IPS-18a (cell line): ENCODE data around the gene WTAP.

ENCODE experiments used
- H3K27ac ChIP-seq: one replicate; pipeline ENCODE4 v1.5.1; 2013; ENCODE audit warnings: low read length
- H3K27me3 ChIP-seq: one replicate; pipeline ENCODE4 v1.6.1; 2013; ENCODE audit warnings: mild to moderate bottlenecking, low read length; ENCODE audit not compliant: control insufficient read depth, insufficient read depth
- H3K36me3 ChIP-seq: one replicate; pipeline ENCODE4 v1.6.1; 2013; ENCODE audit warnings: low read depth, low read length; ENCODE audit not compliant: control insufficient read depth
- H3K4me1 ChIP-seq: one replicate; pipeline ENCODE4 v1.6.1; 2013; ENCODE audit warnings: low read depth, low read length; ENCODE audit not compliant: control insufficient read depth
- H3K4me3 ChIP-seq: one replicate; pipeline ENCODE4 v1.5.1; 2013; ENCODE audit warnings: low read length
- H3K9ac ChIP-seq: one replicate; pipeline ENCODE4 v1.6.1; 2013; ENCODE audit warnings: mild to moderate bottlenecking, low read length, moderate library complexity
- H3K9me3 ChIP-seq: one replicate; pipeline ENCODE4 v1.6.1; 2013; ENCODE audit warnings: low read depth, low read length; ENCODE audit not compliant: control insufficient read depth

The WTAP gene

GRCh38 chr6:159726918-159727716 is at the start of gene WTAP:
Gene WTAP, plus strand, starts transcription at chr6:159727506. Its CDS starts 8,760 bp downstream, at chr6:159736266.
- H3K36me3 ChIP-seq: peaks cover 8% of the 10 kb centered on the region
- H3K4me1 ChIP-seq: peaks cover 15% of the 10 kb centered on the region
- no peaks in the 10 kb centered on the region for H3K27me3 ChIP-seq
- H3K9ac ChIP-seq: peak within 1 kb of the TSS; percentile 98
- peak within 1 kb of the TSS; percentile 98 for H3K27ac ChIP-seq
- no peaks in the 10 kb centered on the region for H3K9me3 ChIP-seq
- peak within 1 kb of the TSS; percentile 99 for H3K4me3 ChIP-seq

- Histone ChIP-seq H3K36me3 (peaks cover 17% of the 10 kb centered on the region), H3K27ac (no peak overlapping the region), H3K4me3 (no peak overlapping the region), H3K27me3 (no peaks in the 10 kb centered on the region), H3K9me3 (no peaks in the 10 kb centered on the region), H3K4me1 (no peaks in the 10 kb centered on the region), H3K9ac (no peak overlapping the region)
Observed at GRCh38 chr6:159677506-159678165, 49.7 kb upstream of the WTAP start.

- no peaks in the 10 kb centered on the region for H3K9me3 ChIP-seq
- H3K4me3 ChIP-seq: no peak overlapping the region
- H3K9ac ChIP-seq: no peak overlapping the region
- no peak overlapping the region for H3K27ac ChIP-seq
- H3K27me3 ChIP-seq: no peaks in the 10 kb centered on the region
- peaks cover 18% of the 10 kb centered on the region for H3K36me3 ChIP-seq
- H3K4me1 ChIP-seq: no peaks in the 10 kb centered on the region
Observed at GRCh38 chr6:159678574-159678973, 48.7 kb upstream of the WTAP start.

GRCh38 chr6:159679091-159680077 is 47.9 kb upstream of the WTAP start:
- no peak overlapping the region for H3K9ac ChIP-seq
- H3K36me3 ChIP-seq: peaks cover 23% of the 10 kb centered on the region
- H3K4me1 ChIP-seq: no peaks in the 10 kb centered on the region
- H3K9me3 ChIP-seq: no peaks in the 10 kb centered on the region
- no peaks in the 10 kb centered on the region for H3K27me3 ChIP-seq
- H3K4me3 ChIP-seq: no peak overlapping the region
- H3K27ac ChIP-seq: no peak overlapping the region

GRCh38 chr6:159680104-159680503 is 47.2 kb upstream of the WTAP start:
- no peaks in the 10 kb centered on the region for H3K9me3 ChIP-seq
- H3K4me3 ChIP-seq: no peak overlapping the region
- H3K4me1 ChIP-seq: no peaks in the 10 kb centered on the region
- H3K27ac ChIP-seq: no peak overlapping the region
- no peak overlapping the region for H3K9ac ChIP-seq
- H3K36me3 ChIP-seq: peaks cover 27% of the 10 kb centered on the region
- H3K27me3 ChIP-seq: no peaks in the 10 kb centered on the region

GRCh38 chr6:159681191-159681880 is 46.0 kb upstream of the WTAP start:
- Histone ChIP-seq H3K27me3 (no peaks in the 10 kb centered on the region), H3K36me3 (peaks cover 34% of the 10 kb centered on the region), H3K9ac (no peak overlapping the region), H3K4me3 (no peak overlapping the region), H3K27ac (no peak overlapping the region), H3K9me3 (no peaks in the 10 kb centered on the region), H3K4me1 (no peaks in the 10 kb centered on the region)

- H3K27ac ChIP-seq: no peak overlapping the region
- H3K4me1 ChIP-seq: no peaks in the 10 kb centered on the region
- peaks cover 40% of the 10 kb centered on the region for H3K36me3 ChIP-seq
- no peaks in the 10 kb centered on the region for H3K9me3 ChIP-seq
- H3K27me3 ChIP-seq: no peaks in the 10 kb centered on the region
- no peak overlapping the region for H3K4me3 ChIP-seq
- H3K9ac ChIP-seq: no peak overlapping the region
Observed at GRCh38 chr6:159682295-159682694, 45.0 kb upstream of the WTAP start.

- H3K4me1 ChIP-seq: no peaks in the 10 kb centered on the region
- H3K9ac ChIP-seq: no peak overlapping the region
Observed at GRCh38 chr6:159682810-159683209, 44.5 kb upstream of the WTAP start.

GRCh38 chr6:159684013-159684304 is 43.3 kb upstream of the WTAP start:
- no peak overlapping the region for H3K27ac ChIP-seq
- peaks cover 42% of the 10 kb centered on the region for H3K36me3 ChIP-seq
- H3K27me3 ChIP-seq: no peaks in the 10 kb centered on the region
- H3K9ac ChIP-seq: no peak overlapping the region
- H3K4me3 ChIP-seq: no peak overlapping the region
- no peaks in the 10 kb centered on the region for H3K9me3 ChIP-seq
- no peaks in the 10 kb centered on the region for H3K4me1 ChIP-seq

More at GRCh38 chr6:159682810-159683209, 44.5 kb upstream of the WTAP start:
- H3K9me3 ChIP-seq: no peaks in the 10 kb centered on the region
- no peak overlapping the region for H3K4me3 ChIP-seq
- H3K27ac ChIP-seq: no peak overlapping the region
- no peaks in the 10 kb centered on the region for H3K27me3 ChIP-seq
- peaks cover 45% of the 10 kb centered on the region for H3K36me3 ChIP-seq

GRCh38 chr6:159686040-159686439 is 41.3 kb upstream of the WTAP start:
- peaks cover 44% of the 10 kb centered on the region for H3K36me3 ChIP-seq
- H3K9ac ChIP-seq: no peak overlapping the region
- no peak overlapping the region for H3K27ac ChIP-seq
- no peaks in the 10 kb centered on the region for H3K9me3 ChIP-seq
- no peak overlapping the region for H3K4me3 ChIP-seq
- H3K4me1 ChIP-seq: peaks cover 1% of the 10 kb centered on the region
- H3K27me3 ChIP-seq: no peaks in the 10 kb centered on the region

- Histone ChIP-seq H3K36me3 (peaks cover 39% of the 10 kb centered on the region), H3K9ac (no peak overlapping the region), H3K27me3 (no peaks in the 10 kb centered on the region), H3K9me3 (no peaks in the 10 kb centered on the region), H3K27ac (no peak overlapping the region), H3K4me3 (no peak overlapping the region), H3K4me1 (peaks cover 8% of the 10 kb centered on the region)
Observed at GRCh38 chr6:159686703-159687102, 40.6 kb upstream of the WTAP start.
